H1 (cell line): ENCODE data around the gene FECH. TPM values are rescaled to one million over a fixed set of nuclear protein-coding genes. Genes with fewer than 3 reads are reported as not detected.

ENCODE experiments used
- EP300 ChIP-seq, 2 experiments: IDR thresholded peaks; 1 replicate in 1 of 2; 2 replicates in 1 of 2; pipeline ENCODE4 v1.6.1; 2011 to 2012; ENCODE audit warnings: low read depth in 2 of 2, low read length in 2 of 2, mild to moderate bottlenecking in 2 of 2, borderline replicate concordance in 1 of 2, inconsistent platforms in 1 of 2, moderate library complexity in 1 of 2
- polyA plus RNA-seq, 7 experiments: library from polyadenylated mRNA; depleted of rRNA in 3 of 7; stranded (reverse) in 5 of 7; unstranded in 2 of 7; fragments of >200 nt in 5 of 7; fragments of 200-250 nt in 2 of 7; gene quantifications; 1 replicate in 5 of 7; 2 replicates in 1 of 7; 4 replicates in 1 of 7; pipeline versions ENCODE4 v1.2.1 to v1.2.3, GENCODE V29; 2011 to 2013; ENCODE audit warnings: missing spikeins in 2 of 7, mixed read lengths in 2 of 7
- total RNA-seq: library from RNA; stranded (reverse); fragmentation: NEBNext Ultra II Directional; extraction: Animal tissue kit (Norgen Biotek cat#: 25700); gene quantifications from 2 replicates; pipeline ENCODE4 v1.2.1, GENCODE V29; 2021
- TF ChIP-seq, protein P1 (sequence below): IDR thresholded peaks from 2 replicates; pipeline ENCODE4 v1.6.1; 2012; ENCODE audit warnings: inconsistent platforms

The FECH gene
- total and polyA plus RNA-seq, 2 of the 8 experiments (the other 6 are each of a cell fraction or from before 2014, with no cell fraction given) = 13.1 to 26.6 TPM

DNA sequence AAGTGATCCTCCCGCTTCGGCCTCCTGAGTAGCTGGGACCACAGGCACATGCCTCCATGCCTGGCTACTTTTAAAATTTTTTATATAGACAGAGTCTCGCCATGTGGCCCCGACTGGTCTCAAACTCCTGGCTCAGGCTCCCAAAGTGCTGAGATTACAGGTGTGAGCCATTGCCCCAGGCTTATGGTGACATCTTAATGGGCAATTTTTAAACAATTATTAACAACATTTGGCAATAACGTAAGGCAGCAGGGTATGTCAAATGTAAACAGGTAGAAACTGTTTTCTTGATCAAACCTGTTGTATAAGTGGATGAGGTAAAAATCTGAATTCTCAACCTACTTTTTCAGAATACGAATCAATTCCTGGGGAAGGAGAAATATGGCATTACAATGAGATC, 11.0 kb downstream of the FECH start (continued):
- TF ChIP-seq, protein P1, sequence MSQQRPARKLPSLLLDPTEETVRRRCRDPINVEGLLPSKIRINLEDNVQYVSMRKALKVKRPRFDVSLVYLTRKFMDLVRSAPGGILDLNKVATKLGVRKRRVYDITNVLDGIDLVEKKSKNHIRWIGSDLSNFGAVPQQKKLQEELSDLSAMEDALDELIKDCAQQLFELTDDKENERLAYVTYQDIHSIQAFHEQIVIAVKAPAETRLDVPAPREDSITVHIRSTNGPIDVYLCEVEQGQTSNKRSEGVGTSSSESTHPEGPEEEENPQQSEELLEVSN = no peak
- TF ChIP-seq EP300 (IDR thresholded peaks at IDR 0.05; ENCODE audit: borderline replicate concordance in 1 of 2, low read depth in 2 of 2, low read length in 2 of 2) = no peak
